EL (cell line): Measurements from ENCODE around the gene ANKRD33B.
A peak's percentile ranks its signal among the peaks of the same experiment; 100 is the strongest.

Experiments used
- DNase-seq: peaks from one replicate; pipeline ENCODE4 v3.0.0-alpha.2; 2016

The ANKRD33B gene

GRCh38 chr5:10682801-10683525 lies 119.1 kb downstream of the ANKRD33B start:
- no peak for DNase-seq

DNA sequence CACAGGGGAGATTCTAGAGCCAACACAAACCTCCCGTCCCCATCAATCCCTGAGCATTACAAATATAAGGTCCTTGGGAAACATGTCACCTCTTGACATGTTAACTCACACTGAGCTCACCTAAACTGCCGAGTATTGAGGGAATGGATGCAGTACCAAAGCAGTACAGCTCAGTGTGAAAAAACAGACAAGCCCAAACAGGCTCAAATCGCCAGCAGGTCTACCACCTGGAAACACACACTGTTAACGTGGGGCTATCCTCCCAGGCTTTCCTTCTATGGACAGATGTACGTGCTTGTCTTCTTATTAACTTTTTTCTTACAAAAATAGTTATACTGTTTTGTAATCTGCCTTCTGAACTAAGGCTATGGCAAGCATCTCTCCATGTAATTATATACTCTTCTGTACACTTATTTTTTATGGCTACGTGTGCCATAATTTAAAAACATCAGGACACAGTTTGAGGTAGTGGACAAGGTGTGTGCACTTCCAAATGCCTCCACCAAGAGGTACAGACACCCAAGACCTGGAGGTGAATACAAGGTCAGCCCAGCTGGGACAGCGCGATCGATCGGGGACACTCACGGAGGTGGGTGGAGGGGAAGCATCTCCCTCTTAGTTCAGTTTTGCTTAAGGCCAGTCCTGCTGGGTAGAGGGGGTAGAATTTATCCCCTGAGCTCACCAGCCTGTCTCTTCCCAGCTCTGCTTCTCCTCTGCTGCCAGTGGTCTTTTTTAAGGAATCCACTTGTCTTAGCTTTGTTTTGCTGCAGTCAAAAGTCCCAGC lies 120.6 kb downstream of the ANKRD33B start:
- no peak for DNase-seq

DNA sequence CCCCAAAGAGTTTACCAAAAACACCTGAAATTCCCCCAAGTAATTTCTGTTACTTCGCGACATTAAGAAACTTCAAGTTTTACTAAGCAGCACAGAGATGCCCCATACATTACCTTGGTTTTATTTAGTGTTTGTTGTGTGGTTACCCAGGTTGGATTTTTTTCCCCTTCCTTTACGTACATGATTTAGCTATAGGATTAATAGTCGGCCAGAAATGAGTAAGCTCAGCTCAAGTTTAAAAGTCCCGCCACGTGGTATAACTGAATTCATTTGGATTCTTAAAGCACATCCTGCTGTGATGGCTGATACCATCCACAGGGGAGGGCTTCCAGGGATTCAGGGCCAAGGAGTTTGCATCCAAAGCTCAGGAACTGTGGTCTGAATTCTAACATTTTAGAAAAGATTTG lies 121.2 kb downstream of the ANKRD33B start:
- DNase-seq = no peak

DNA sequence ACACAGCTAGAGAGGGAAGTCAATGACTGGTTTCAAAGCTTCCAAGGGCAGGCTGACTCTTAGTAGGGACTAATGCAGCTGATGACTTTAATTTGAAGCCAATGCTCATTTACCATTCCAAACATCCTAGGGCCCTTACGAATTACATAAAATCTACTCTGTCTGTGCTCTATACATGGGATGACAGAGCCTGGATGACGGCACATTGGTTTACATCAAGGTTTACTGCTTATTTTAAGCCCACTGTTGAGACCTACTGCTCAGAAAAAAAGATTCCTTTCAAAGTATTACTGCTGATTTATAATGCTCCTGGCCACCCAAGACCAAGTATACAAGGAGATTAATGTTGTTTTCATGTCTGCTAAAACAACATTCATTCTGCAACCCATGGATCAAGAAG lies 123.0 kb downstream of the ANKRD33B start:
- no peak for DNase-seq

DNA sequence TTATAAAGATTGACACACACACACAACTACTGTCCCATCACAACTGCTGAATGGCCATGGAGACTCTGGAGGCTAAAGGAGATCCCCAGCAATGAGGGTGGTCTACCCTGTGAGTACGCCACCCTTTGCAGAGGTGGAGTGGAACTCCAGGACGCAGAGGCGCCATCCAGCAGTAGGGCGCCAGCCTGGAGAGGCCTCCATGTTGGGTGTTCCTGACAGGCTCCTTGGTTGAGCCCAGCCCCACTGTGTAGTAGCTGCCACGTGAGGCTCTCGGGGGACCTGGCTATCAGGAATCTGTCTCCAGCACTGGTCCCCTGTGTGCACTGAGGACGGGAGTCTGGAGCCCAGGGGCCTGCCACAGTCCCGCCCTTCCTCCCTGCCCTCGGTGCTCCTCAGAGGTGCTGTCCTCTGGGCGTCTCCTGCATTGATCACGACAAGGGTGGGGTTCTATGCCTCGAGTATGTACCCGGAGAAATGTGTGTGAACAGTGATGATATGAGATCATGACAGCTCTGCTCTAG lies 124.8 kb downstream of the ANKRD33B start:
- no peak for DNase-seq

DNA sequence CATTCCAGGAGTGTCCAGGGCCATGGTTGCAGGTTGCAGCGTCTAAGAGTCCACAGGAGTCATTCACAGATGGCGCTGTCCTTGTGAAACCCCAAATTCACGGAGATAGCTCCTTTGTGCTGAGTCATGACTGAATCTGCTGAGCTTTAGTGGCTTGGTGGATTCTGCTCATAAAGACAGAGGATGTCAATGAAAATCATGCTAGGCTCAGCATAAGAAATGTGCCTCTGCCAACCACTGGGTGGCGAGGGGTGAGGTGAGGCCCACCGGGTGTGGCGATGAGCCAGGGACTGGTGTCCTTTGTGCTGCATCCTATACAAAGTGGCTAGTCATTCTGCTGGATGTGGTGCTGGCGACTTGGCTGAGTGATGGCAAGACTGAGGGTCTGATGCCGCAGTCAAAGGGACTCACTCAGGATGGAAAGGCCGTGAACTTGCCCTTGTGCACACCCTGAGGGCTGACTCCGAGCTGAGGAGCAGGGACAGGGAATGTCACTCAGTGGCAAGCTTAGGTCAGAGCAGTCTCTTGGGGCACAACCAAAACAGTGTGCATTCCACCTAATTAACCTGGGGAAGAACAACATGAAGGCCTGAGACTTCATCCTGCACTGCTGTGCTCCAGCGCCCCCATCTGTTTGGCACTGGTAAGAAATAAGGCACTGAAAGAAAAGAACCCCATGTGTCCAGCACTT lies 125.7 kb downstream of the ANKRD33B start:
- peak; percentile 70 for DNase-seq

DNA sequence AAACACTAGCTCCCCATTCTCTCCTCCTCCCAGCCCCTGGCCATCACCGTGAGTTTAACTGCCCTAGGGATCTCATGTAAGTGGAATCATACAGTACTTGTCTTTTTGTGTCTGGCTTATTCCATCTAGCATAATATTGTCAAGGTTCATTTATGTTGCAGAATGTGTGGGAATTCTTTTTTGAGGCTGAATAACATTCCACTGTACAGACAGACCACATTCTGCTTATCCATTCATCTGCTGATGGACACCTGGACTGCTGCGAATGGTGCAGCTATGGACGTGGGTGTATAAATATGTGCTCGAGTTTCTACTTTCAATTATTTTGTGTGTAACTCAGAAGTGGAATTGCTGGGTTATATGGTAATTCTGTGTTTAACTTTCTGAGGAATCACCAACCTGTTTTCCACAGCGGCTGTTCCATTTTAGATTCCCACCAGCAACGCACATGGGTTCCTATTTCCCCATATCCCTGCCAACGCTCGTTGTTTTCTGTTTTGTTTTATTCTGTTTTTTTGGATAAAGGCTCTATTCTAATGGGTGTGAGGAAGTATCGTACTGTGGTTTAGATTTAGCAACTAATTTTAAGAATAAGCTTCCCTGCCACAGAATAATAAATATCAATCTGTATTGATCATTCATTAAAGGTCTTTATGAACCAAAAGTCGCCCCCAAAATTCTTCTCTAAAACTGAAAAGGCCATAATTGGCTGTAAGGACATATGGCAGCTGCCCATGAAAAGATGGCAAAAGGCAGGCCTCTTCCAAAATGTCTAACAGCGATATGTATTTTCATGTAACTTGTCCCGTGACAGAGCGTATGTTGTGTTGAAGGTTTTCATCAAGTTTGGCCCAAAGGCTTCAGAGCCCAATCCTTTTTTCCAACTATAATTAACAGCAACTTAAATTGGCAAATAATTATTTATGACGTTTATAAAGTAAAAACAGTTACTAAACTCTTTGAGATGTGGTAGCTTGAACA lies 126.9 kb downstream of the ANKRD33B start:
- no peak for DNase-seq

GRCh38 chr5:10691826-10692785 lies 128.2 kb downstream of the ANKRD33B start:
- peak; percentile 97 for DNase-seq

- DNase-seq = peak; percentile 82
Observed at GRCh38 chr5:10695055-10695649, 131.3 kb downstream of the ANKRD33B start.

DNA sequence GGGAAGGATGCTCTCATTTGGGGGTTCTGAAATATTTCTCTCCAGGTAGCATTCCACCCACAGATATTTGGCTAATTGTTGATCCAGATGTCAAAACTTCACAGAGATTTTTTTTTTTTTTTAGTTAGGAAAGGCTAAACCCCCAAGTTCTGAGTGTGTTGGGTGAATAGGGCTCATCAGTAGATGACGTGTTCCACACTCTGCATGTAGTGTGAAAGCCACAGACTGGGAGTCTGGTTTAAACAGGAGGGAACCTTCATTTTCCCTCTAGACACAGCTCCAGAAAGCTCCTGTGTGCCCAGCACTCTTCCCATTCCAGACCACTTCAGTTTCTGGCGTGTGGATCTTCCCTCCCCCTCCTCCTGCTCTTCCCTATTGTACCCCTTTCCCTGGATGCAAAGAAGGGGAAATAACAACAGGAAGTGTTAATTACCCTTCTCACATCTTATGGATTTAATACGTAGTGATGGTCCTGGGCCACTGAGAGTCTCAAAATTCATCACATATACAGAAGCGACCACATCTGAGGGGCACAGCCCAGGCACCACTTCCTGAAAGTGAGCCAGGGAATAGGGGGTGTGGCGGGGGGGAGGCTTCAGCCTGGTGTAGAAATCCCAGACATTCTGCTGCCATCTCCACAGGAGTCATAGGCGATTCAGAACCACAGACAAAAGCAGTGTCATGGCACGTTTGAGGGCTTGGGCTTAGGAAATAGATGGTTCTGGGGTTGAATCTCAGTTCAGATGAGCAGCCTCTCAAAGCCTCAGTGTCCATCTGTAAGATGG lies 132.1 kb downstream of the ANKRD33B start:
- peak; percentile 65 for DNase-seq

DNA sequence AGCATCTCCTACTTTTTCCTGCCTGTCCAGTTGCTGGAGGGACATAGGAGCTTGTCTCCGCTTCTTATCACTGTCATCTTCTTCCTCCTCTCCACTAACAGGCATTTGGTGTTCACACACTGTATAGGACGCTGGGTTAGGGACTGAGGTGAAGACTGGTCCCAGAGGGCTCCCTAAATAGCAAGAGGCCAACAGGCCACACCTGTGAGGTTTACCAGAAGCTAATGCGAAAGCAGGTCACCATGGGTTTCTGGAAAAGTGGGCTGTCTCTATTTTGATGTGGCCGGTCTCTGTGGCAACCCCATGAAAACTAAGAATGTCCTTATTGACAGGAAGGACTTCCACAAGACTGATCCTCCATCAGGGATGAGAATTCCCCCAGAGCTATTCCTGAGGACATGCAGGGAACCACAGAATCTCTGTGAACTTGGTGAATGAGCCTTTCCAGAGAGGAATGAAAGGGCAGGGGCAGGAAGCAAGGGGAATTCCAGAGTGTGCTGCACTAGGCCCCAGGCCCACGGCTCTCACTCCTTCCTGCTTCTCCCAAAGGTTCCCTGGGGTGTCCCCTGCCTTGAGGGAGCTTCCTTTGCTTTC lies 135.5 kb downstream of the ANKRD33B start:
- peak; percentile 56 for DNase-seq

- DNase-seq = no peak
Observed at GRCh38 chr5:10699987-10700386, 136.1 kb downstream of the ANKRD33B start.

GRCh38 chr5:10700516-10700915 lies 136.6 kb downstream of the ANKRD33B start:
- DNase-seq = no peak

DNA sequence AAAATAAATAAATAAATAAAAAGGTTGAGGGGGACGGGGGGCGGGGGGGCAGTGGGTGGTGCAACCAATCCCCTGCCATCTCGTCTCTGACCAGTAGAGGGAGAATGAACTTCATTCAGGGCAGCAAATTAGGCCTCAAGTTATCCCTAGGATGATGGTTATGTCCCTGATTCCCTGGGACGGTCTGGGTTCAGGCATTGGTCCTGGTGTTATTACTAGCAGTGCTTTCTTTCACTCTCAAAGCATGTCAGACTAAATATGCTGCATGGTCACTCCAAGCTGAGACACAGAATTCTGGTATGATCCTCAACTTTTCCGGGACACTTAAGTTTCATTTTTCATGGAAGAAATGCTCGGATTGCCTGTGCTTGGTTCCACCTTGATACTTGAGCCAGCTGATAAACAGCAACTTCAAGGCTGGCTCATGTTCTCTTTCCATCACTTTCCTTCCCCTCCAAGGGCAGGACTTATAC lies 137.7 kb downstream of the ANKRD33B start:
- DNase-seq = peak; percentile 74

DNA sequence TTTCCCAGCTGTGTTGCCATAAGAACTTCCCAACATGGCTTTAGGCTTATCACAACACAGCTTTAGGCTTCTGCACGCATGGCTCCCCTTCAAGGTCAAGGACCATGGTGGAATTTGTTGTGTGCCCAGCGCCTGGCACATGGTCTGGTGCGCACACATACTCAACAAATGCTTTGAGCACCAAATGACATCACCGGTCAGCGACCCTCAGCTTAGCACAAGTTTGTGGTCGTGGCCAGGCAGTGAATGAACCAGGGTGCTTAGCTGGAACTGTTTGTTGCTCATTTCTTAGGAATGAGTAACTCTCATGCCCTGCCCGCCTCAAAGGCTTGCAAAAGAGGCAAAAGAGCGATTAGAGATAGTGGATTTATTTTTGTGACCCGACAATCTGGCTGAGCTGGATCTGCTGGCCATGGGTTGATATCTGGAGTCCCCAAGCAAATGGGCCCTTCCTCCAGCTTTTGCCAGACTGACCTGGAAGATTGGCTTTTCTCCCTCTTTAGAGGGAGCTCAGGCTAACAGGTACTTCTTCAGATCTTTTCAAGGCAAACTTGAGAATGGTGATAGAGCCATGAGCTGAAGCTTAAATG lies 138.3 kb downstream of the ANKRD33B start:
- peak; percentile 99 for DNase-seq

DNA sequence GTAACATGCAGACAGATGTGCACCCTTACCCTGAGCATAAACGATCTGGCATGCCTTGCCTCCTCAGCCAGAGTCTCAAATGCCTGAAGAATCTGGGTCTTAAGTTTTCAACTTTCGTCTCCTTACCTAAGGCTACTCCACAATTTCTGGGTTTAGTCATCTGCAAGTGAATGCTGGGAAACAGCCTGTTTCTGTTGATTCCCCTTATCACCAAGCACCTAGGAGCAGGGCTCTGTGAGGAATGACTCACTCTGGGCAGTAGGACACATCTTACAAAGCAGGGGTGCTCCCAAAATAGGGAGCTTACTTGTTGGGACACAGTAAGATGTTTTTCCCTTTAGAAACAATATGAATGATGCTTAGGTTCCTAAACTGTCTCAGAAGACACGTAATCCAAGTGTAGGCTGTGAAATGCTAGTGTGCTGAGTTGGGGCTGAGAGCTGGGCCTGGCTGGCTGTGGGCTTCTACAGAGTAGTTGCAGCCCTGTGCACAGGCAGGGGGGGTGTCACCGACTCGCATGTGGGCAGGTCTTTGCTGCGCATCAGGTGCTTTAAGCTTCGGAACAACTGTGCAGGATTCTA lies 139.1 kb downstream of the ANKRD33B start:
- peak; percentile 73 for DNase-seq

DNA sequence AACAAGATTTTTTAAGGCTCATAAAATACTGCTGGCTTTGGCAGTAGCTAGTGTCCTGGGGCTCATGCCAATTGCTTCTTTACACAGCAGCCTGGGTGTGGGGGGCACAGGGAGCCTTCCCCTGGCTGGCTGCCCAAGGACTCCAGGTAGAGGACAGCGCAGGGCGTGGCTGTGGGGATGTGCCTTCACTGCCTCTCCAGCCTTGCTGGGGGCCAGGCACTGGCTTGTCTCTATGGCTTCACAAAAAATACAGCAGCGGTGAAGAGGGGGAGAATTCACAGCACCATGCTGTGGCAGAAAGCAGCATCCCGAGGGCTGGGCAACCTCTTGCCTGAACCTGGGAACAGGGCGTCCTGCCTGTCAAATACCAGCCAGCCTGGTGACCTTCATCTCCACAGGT lies 139.8 kb downstream of the ANKRD33B start:
- DNase-seq = no peak

- DNase-seq = peak; percentile 86
Observed at GRCh38 chr5:10704949-10705621, 141.2 kb downstream of the ANKRD33B start.
